Iris pigment epithelial cell (primary cell): ENCODE data around the gene METTL1.

Experiments
- DNase-seq: peaks from one replicate; pipeline ENCODE4 v3.0.0-alpha.2; 2011; ENCODE audit warnings: low read depth

METTL1 gene

DNA sequence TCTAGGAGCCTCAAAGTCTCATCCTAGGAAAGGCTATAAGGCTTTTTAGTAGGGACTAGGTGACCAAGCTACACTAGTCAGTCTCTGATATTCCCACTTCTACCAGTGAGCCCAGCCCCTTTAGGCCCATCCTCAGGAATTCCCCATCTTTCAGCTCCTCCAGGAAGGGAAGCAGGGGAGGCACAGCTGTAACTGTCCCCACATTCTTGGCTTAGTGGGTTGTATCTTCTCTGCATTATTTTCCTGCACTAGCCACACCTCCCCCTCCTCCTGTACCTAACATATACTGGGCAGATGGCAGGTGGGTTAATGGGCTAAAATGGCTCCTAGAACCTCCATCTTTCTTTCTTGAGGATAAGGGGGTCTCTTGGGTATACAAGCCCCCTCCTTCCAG lies 4.6 kb downstream of the METTL1 start:
- no peak for DNase-seq

DNA sequence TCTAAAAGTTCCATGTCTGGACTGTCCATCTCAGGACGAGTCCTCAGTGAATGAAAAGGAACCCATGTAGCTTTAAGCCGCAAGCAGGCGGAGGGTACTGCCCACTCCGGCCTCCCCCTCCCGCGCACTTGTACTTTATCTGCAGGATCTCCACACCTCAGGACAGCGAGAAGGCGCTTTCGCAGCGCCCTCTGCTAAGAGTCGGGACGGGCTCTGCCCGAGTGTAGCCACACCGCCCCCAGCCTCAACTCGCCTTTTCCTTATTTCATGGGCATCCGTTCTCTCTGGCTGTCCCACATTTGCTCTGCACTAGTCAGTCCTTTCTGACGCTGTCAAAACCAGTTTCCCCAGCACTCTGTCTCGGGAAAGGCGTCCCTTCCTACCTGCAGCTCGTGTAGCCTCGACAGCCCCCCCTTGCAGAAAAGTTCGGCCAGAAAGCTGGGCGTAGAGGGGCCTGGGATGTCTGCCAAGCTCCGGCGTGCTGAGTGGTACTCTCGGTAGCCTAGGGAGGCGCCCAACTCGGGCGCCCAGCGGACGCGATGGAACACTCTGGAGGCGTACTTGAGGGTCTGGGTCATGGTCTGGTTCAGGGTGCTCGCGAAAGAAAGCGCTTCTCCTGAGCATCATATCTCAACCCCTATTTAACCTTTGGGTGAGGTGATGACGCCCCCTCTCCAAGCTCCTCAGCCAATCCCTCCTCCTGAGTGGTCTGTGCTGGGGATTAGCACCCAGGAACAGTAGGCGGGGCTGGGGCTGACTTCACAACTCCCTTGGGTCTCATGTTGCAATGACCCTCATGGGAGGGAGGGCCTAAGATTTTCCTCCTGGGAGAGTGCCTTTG lies 5.2 kb downstream of the METTL1 start, which contains the start of gene CYP27B1:
Gene CYP27B1, minus strand, starts transcription at position 615 of the 841 bp plus-strand sequence. Its CDS starts 37 bp downstream, at position 578.
- DNase-seq: peak; percentile 72

DNA sequence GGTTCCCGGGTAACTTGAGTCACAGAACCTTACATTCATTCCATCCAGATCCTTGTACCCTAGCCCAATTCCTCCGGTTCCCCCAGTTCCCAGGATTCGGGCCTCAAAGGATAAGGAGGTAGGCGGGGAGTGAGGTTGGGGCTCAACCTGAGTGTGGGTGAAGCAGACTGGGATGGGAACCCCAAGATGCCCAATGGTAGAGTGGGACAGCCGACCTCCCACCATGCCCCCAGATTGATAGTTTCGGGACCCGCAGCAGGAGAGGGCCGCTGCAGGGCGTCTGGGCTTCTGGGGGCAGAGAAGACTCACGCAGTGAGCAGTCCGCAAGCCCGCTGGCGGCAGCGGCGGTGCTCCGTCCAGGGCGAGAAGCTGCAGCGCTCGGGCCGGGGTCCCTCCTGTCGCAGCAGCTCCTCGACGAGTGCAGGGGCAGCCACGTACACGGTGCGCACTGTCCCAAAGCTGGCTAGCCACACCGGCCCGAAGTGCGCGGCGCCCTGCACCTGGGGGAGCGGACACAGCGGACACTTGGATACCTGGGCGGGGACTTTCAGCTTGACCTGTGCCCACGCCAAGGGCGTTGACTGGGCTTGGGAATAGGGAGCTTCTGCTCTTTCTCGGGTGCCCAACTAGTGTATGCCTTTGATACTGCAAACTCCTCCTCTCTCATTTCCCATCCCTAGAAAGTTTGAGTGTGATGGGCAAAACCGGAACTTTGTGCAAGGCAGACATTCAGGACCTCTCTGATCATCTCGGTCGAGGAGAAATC lies 6.0 kb downstream of the METTL1 start:
- no peak for DNase-seq

DNA sequence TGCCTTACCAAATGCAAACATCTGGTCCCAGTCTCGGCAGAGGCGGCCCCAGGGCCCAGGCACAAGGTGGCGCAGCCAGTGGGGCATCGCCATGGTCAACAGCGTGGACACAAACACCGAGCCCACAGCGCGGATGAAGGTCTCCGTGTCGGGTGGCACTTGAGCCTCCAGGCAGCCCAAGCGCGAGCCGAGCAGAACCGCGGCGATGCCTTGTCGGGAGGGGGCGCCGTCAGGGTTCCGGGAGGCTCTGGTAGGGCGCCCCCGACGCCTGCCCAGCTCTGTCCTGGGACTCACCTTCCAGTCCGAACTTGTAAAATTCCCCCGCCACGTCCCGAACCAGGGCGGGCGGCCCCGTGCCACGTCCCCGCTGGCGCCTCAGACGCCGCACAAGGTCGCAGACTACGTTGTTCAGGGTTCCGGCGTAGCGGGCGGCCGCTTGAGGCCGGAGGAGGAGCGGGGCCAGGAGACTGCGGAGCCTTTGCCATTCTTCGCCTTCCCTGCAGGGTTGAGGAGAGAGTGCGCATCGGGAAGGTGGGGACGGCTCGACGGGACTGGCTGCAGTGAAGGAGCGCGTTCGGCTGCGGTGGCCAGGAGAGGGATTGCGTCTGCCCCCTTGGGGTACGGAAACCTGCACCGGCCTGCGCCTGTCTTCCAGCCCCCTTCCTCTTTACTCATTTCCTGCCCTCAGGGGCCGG lies 6.8 kb downstream of the METTL1 start:
- peak; percentile 44 for DNase-seq

DNA sequence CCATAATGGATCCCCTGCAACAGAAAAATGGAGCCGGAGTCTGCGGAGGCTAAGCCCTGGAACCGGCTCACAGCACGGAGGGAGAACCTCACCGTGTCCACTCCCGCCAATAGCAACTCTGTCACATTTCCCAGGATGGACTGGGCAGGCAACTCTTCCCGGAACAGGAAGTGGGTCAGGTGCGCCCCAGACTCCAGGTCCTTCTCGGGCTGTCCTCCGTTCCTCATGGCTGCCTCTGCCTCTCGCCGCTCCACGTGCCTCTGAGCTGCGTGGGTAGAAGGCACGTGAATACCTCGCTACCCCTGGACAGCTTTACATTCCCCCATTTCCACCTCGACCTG lies 7.3 kb downstream of the METTL1 start:
- DNase-seq: no peak

DNA sequence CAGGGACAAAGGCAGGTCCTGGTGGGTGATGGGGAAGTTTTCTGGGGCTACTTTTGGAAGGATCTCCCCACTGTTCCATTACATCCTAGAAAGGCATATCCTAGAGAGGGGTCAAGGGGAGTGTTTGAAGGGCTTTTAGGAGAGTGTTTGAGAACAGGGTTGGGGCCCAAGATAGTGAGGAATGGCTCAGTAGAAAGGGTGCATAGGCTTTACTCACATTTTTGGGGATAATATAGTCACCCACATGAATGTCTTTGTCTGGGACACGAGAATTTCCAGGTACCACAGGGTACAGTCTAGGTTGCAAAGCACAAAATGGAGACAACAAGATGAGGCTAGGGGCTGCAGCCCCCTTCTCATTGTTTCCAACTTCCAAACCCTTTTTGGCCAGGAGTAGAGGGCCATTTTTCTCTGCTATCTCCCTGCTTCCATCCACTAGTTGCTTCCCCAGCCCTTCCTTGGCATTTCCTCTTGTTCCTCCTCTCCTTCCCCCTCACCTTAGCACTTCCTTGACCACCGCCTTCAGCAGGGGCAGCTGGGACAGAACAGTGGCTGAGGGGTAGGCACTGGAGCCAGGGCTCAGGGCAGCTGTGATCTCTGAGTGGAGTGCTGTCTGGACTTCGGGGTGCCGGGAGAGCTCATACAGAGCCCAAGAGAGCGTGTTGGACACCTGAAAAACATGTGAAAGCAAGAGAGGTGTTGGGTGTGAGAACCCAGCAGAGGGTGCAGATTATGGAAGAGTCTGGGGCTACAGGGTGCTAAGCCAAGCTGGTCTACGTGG lies 7.8 kb downstream of the METTL1 start:
- DNase-seq: no peak

DNA sequence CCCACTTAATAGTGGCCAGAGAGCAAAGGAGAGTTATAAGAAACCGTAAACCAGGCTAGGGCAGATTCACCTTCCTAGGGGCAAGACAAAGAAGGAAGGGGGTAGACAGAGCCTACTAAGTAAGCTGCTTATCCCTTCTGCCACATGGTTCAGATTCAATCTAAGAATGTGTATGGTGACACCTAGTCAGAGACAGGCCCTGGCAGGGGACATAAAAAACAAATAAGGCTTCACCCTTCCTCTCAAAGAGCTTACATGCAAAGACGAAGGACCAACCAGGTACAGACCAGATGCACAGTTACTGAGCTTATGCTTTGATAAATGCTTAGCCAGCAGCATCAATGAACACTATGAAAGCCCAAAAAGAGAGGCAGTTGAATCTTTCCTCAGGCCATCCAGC lies 9.4 kb downstream of the METTL1 start:
- no peak for DNase-seq

DNA sequence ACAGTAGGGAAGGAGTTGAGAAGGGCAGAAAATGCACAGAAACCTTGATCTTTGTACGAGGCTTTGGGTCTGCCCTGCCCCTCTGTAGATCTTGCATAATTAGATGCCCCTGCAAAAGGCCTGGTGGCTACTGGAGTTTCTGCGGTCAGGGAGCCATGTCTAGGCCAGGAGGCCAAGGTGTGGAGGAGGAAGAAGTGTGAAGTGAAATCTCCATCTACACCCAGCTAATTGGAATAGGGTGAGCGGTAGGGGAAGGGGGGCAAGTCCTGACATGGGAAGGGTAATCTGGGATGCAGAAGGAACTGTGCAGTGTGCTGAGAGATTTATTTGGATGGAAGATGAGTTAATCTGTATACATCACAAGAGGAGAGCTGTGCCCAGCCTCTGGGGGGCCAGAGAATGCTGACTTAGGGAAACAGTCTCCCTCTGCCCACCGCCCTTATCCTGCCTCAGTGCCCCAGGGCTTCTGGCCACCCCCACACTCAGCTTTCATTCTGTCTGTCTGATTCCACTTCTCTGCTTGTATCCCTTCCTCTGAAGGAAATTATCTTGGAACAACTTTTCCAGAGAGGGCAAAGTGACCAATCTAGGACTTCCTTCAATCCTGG lies 10.4 kb downstream of the METTL1 start:
- DNase-seq: no peak

DNA sequence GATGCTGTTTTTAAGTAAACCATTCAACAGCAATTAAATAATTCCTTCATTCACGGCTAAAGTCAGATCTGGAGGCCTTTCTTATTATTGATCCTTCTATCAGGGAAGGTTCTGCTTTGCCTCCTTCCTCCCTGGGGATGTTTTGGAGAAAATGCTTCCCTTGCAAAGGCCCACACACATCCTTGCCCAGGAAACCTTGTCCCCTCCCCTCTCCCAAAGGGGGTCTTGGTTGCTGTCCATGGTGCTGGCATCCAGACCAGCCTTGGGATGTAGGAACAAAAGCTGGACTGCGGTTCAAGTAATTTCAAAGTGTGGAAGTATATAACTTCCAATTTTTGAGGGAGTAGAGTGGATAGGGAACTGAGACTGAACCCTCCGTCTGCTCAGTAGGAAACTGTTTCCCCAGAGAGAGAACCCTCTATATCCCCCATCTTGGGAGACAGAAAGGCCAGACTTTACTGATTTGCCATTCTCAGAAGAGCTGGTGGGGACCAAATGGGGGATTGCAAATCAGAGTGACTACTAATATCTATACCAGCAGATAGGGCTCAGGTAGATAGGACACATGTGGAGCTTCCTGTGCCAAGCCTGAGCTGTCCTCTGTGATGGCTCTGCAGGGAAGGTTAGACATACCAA lies 11.4 kb downstream of the METTL1 start:
- DNase-seq: no peak

DNA sequence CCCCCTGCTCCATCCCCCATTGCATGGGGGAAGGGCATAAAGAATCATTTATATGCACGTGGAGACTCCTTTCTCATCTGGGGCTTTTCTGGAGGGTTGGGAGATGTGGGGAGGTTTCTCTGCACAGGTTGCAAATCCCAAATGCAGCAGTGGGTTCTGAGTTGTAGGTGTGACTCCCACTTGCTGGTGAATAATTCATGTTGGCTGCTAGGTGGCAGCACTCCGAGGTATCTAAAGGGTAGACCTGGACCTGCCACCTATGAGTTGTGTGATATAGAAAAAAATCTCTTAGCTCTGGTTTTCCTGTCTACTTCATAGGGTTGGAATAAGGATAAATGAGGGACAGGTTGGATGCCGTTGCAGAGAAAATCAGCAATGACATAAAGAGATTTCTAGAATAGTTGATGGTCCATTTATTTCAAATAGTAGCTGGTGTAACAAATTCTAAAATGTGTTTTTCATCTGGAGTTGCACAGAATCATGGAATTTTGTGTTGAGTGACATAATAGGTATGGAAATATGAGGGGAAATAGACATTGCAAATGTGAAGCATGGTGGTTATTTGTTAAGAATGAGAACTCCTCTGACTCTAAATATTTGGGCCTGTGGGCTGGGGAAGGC lies 12.4 kb downstream of the METTL1 start:
- DNase-seq: peak; percentile 43

DNA sequence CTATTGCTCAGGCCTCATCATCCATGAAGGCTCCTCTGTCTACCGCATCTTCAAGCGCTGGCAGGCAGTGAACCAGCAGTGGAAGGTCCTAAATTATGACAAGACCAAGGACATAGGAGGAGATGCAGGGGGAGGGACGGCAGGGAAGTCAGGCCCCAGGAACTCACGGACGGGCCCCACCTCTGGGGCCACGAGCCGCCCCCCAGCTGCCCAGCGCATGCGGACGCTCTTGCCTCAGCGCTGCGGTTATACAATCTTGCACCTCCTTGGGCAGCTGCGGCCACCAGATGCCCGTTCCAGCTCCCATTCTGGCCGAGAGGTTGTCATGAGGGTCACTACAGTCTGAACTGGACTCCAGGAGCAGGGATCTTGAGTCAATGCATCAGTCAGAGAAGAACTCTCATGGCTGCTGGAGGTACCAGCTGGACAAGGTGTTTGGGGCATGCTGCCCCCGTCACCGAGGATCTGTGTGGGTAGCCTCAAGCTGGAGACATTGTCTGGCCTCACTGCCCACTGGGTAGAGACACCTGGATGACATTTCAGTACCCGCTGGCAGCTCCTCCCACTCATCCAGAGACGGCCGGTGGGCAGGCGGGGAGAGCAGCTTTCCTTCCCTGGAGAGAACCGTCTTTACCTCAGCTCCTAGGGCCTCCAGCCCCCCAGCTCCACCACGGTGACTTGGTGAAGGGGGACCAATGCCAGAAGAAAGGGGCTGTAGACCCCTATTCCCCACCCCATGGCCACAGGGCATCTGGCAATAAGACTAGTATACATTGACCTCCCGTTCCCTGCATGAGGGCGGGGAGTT lies 13.1 kb downstream of the METTL1 start:
- no peak for DNase-seq

DNA sequence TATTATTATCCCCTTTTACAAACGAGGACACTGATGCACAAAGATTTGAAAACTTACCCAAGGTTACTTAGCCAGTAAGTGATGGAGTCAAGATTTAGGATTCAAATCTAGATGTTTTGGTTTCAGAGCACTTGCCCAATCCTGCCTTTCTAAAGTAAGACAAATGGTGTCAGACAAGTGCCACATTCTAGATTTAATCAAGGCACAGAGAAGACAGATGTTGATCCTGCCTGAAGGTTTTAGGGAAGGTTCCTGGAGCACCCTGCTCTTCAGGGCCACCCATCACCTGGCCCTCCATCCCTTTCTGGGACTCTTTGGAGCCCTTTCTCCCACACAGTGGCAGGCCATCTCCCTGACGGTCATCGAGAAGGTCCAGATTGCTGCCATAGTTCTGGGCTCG lies 14.1 kb downstream of the METTL1 start:
- DNase-seq: no peak

DNA sequence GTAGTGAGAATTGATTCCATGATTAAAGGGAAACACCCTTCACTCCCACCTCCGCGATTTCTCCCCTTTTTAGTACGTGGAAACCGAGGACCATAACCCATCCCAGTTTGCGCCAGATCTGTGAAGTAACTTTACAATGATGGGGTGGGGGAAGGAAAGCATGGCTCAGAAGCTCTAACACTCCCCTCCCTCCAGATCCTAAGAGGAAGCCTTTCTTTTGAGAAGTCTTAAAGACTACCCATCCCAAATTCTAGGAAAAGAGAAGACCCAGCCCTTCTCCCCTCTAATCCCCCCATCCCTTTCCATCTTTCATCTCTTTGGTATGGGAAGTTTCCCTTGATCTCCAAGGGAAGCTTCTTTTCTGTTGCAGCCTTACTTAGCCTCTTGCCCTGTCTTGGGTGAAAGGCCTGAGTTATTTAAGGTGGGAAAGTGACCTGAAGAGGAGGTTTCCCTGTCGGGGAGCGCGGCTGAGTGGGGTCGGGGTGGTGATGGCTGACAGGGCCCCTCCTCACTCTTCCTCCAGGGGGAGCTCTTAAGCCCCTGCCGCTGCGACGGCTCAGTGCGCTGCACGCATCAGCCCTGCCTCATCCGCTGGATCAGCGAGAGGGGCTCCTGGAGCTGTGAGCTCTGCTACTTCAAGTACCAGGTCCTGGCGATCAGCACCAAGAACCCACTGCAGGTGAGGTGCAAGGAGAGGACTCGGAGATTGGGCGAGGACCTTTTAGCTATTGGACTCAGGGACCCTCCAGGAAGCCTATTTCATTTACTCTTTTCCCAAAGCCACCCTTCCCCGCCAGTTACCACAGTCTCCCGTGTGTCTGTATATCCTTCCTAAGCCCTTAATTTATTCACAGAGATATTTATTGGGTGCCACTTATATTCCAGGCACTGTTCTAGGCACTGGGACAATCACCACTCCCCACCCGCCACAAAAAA lies 15.2 kb downstream of the METTL1 start:
- no peak for DNase-seq

DNA sequence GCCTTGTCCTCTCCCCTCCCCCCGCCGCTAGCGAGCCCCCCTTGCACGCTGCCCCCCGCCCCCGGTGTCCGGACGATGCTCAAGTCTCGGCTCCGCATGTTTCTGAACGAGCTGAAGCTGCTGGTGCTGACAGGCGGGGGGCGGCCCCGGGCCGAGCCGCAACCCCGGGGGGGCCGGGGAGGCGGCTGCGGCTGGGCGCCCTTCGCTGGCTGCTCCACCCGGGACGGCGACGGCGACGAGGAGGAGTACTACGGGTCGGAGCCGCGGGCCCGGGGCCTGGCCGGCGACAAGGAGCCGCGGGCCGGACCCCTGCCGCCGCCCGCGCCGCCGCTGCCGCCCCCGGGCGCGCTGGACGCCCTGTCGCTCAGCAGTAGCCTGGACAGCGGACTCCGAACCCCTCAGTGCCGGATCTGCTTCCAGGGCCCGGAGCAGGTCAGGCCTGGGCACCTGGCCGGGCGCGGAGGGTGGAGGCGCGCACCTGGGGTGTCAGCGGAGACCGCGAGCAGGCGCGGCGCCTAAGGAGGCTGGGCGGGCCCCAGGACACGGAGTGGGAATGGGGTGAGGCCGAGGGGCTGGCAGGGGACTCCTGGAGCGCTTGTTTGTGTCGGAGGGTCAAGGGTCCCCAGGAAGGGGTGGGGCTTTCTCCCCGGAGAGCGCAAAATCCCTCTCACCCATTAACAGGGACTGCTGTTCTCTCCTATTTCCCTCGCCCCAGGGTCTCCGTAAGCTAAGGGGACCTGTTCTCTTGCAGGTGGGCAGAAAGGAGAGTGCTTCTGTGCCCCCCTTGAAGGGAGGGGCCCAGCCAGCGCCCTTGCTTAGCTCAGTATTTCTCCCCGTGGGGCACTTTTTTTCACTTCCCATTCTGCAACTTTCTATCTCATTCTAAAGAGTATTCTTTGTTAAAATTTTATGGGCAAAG lies 16.2 kb downstream of the METTL1 start:
- no peak for DNase-seq

DNA sequence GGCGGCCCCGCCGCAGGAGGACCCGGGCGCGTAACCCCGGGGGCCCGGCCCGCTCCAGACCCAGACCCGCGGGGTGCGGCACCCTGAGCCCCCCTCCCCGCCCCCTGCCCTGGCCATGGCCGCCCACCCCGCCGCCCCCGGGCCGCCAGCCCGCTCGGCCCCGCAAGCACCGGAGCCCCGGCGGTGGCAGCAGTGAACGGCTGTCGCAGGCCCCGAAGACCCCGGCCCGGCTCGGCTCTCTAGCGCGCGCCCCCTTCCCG lies 16.8 kb downstream of the METTL1 start:
- DNase-seq: no peak

DNA sequence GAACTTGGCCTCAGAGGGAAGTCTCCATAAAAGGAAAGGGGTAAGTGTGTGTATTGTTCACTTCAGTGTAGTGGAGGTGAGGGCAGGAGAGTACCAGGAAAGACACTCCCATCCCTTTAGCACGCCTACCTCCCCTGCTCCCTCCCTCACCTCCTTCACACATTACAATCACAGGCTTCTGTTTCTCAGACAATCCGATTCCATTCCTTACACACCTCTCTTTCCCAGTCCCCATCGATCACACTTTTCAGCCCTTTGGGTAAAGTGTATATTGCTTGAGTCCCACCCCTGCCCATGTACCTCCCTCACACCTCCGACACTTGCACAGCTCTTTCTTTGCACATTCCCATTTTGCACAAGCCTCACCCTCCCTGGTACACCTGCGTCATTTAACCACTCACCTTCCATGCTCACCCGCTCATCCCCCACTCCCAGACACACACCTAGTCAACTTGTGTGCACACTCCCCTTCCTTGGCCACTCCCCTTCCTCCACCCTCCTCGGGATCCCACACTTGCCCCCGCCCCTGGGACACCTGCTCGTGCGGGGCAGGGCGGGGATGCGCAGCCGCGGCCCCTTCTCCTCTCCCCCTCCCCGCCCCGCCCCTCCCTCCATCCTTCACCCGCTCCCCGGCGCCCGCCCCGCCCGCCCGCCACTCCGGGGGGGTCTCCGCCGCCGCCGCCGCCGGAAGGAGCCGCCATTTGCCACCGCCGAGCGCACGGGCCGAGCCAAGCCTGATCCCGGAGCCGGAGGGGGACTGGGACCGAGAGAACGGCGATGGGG lies 17.3 kb downstream of the METTL1 start, which contains the start of gene MARCHF9:
Gene MARCHF9, plus strand, starts transcription at position 693 of the 783 bp plus-strand sequence. CDS start 426 bp downstream, outside the sequence.
- DNase-seq: no peak
